Nephron progenitor cell (in vitro differentiated cells): ENCODE results near the gene TMEM131L.

ENCODE experiments used
- DNase-seq: peaks from one replicate; pipeline ENCODE4 v3.0.0; 2021
- H3K27ac Mint-ChIP-seq: 2 replicates; pipeline ENCODE4 v1.8.0; 2021; ENCODE audit warnings: mild to moderate bottlenecking, moderate library complexity, mixed read lengths
- H3K27me3 Mint-ChIP-seq: 2 replicates; pipeline ENCODE4 v1.8.0; 2021; ENCODE audit warnings: mild to moderate bottlenecking, low read depth, mixed read lengths; ENCODE audit not compliant: poor library complexity
- H3K36me3 Mint-ChIP-seq: 2 replicates; pipeline ENCODE4 v1.8.0; 2021; ENCODE audit warnings: low read depth, mixed read lengths
- H3K4me1 Mint-ChIP-seq: 2 replicates; pipeline ENCODE4 v1.8.0; 2021; ENCODE audit warnings: mixed read lengths
- H3K4me3 Mint-ChIP-seq: 2 replicates; pipeline ENCODE4 v1.8.0; 2021; ENCODE audit warnings: mild to moderate bottlenecking, moderate library complexity, mixed read lengths
- H3K9me3 Mint-ChIP-seq: 2 replicates; pipeline ENCODE4 v1.8.0; 2021; ENCODE audit warnings: mild to moderate bottlenecking, moderate library complexity, mixed read lengths
- CTCF ChIP-seq: fragments of 200-600 bp; sonication (generic); IDR thresholded peaks from 2 replicates; pipeline ENCODE4 v1.5.0; 2021; ENCODE audit warnings: antibody characterized with exemption

Gene TMEM131L

GRCh38 chr4:153519687-153520086 lies 53.5 kb downstream of the TMEM131L start:
- H3K36me3 Mint-ChIP-seq: peaks cover 19% of the 10 kb centered on the region
- H3K4me3 Mint-ChIP-seq: no peak overlapping the region
- DNase-seq: no peak
- peaks cover 6% of the 10 kb centered on the region for H3K9me3 Mint-ChIP-seq
- peaks cover 3% of the 10 kb centered on the region for H3K27me3 Mint-ChIP-seq
- no peak for TF ChIP-seq CTCF
- H3K4me1 Mint-ChIP-seq: peaks cover 57% of the 10 kb centered on the region
- peak overlapping the region; percentile 26 for H3K27ac Mint-ChIP-seq

DNA sequence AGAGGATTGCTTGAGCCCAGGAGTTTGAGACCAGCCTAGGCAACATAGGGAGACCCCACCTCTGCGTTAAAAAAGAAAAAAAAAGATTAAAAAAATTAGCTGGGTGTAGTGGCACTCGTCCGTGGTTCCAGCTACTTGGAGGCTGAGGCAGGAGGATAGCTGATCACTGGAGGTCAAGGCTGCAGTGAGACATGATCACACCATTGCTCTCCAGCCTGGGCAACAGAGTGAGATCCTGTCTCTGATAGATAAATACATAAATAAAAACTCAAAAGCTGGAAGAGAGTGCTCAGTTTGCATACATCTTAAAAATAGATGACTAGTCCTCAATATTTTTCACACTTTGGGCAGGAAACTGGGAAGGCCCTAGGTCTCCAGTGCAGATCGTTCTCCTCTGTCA lies 54.1 kb downstream of the TMEM131L start:
- Mint-ChIP-seq H3K27ac (peak overlapping the region; percentile 86), H3K27me3 (peaks cover under 1% of the 10 kb centered on the region), H3K36me3 (peaks cover 19% of the 10 kb centered on the region), H3K9me3 (peaks cover 6% of the 10 kb centered on the region), H3K4me3 (no peak overlapping the region), H3K4me1 (peaks cover 60% of the 10 kb centered on the region)
- no peak for TF ChIP-seq CTCF
- no peak for DNase-seq

- Mint-ChIP-seq H3K27me3 (no peaks in the 10 kb centered on the region), H3K4me3 (no peak overlapping the region), H3K36me3 (peaks cover 19% of the 10 kb centered on the region), H3K27ac (peak overlapping the region; percentile 86), H3K4me1 (peaks cover 60% of the 10 kb centered on the region), H3K9me3 (peaks cover 6% of the 10 kb centered on the region)
- TF ChIP-seq CTCF: no peak
- no peak for DNase-seq
Measured at GRCh38 chr4:153520801-153521329, 54.7 kb downstream of the TMEM131L start.

DNA sequence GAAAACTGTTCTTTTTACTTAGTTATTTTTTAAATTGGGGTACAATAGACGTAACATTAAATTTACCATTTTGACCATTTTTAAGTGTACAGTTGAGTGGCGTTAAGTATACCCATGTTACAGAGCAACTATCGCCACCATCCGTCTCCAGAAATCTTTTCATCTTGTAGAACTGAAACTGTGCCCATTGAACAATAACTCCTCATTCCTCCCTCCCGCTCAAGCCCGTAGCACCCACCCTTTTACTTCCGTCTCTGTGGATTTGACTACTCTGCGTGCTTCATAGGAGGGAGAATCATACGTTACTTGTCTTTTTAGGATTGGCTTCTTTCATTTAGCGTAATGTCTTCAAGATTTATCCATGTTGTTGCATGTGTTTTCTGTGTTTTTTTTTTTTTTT lies 55.3 kb downstream of the TMEM131L start:
- Mint-ChIP-seq H3K27ac (no peak overlapping the region), H3K9me3 (peaks cover 6% of the 10 kb centered on the region), H3K27me3 (peaks cover under 1% of the 10 kb centered on the region), H3K36me3 (peaks cover 23% of the 10 kb centered on the region), H3K4me1 (peaks cover 60% of the 10 kb centered on the region), H3K4me3 (no peak overlapping the region)
- TF ChIP-seq CTCF: no peak
- no peak for DNase-seq

GRCh38 chr4:153521999-153522801 lies 56.0 kb downstream of the TMEM131L start:
- no peak for TF ChIP-seq CTCF
- Mint-ChIP-seq H3K27ac (no peak overlapping the region), H3K4me3 (no peak overlapping the region), H3K36me3 (peaks cover 25% of the 10 kb centered on the region), H3K27me3 (peaks cover 2% of the 10 kb centered on the region), H3K9me3 (peaks cover 6% of the 10 kb centered on the region), H3K4me1 (peaks cover 65% of the 10 kb centered on the region)
- no peak for DNase-seq

- H3K9me3 Mint-ChIP-seq: peaks cover 6% of the 10 kb centered on the region
- peaks cover 65% of the 10 kb centered on the region for H3K4me1 Mint-ChIP-seq
- TF ChIP-seq CTCF: no peak
- H3K36me3 Mint-ChIP-seq: peaks cover 23% of the 10 kb centered on the region
- DNase-seq: no peak
- H3K27me3 Mint-ChIP-seq: peaks cover 2% of the 10 kb centered on the region
- H3K27ac Mint-ChIP-seq: no peak overlapping the region
- H3K4me3 Mint-ChIP-seq: no peak overlapping the region
Measured at GRCh38 chr4:153522802-153523094, 56.6 kb downstream of the TMEM131L start.
